ENCODE measurements around the gene LY6G6F.
A peak's percentile ranks its signal among the peaks of the same experiment; 100 is the strongest.

The LY6G6F gene

DNA sequence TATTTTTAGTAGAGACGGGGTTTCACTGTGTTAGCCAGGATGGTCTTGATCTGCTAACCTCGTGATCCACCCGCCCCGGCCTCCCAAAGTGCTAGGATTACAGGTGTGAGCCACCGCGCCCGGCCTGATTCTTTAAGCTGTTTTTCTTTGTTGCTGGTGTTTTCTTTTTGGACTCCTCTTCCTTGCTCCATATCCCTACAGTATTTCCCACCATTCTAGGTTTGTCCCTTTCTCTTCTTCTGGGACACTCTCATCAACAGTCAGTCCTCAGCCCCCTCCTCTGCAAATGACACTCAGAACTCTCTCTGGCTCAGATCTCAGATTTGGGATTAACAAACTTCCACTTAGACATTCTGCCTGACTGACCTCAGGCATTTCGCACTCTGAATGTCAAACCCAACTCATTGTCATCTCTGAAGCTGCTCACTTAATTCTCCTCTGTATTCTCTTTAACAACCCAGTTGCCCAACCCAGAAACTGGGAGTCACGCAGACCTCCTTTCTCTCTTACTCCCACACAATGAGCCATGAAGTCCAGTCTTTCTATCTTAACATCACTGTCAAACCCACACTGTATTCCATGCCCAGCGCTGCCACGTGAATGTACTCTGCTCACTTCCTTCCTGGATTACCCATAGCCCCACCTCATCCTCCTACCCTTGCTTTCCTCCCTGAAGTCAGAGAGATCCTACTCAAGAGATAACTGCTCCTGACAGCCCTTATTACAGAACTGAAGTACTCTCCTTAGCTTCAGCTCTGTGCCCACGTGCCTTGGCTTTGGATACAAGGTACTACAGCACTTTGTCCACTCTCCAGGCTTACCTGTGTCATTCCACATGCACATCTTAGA lies 19.1 kb downstream of the LY6G6F start:
- in situ Hi-C loops (cut with MboI; ENCODE audit: low pct_unique_long_range_greater_than_20kb, low sequenced_read_pairs, unreplicated experiment), result no loop called here
- DNase-seq (ENCODE audit: low spot score), result no peak
- TF ChIP-seq CTCF (IDR thresholded peaks at IDR 0.05; ENCODE audit: extremely low read depth, insufficient read depth, missing control alignments), result no peak

- DNase-seq (ENCODE audit: low spot score), result no peak
- in situ Hi-C loops (cut with MboI; ENCODE audit: low pct_unique_long_range_greater_than_20kb, low sequenced_read_pairs, unreplicated experiment), result no loop called here
- TF ChIP-seq CTCF (IDR thresholded peaks at IDR 0.05; ENCODE audit: extremely low read depth, insufficient read depth, missing control alignments), result no peak
Measured at GRCh38 chr6:31727034-31727716, 20.5 kb downstream of the LY6G6F start.

GRCh38 chr6:31727717-31728671 lies 21.3 kb downstream of the LY6G6F start:
- no peak for TF ChIP-seq CTCF (IDR thresholded peaks at IDR 0.05; ENCODE audit: extremely low read depth, insufficient read depth, missing control alignments)
- DNase-seq (ENCODE audit: low spot score), result peak; percentile 88
- in situ Hi-C loops (cut with MboI; ENCODE audit: low pct_unique_long_range_greater_than_20kb, low sequenced_read_pairs, unreplicated experiment), result no loop called here

GRCh38 chr6:31728767-31729514 lies 22.3 kb downstream of the LY6G6F start, which contains the start of gene DDAH2:
DDAH2 (minus strand) TSS chr6:31729299; CDS start chr6:31729161, 138 bp downstream.
- TF ChIP-seq CTCF (IDR thresholded peaks at IDR 0.05; ENCODE audit: extremely low read depth, insufficient read depth, missing control alignments), result no peak
- DNase-seq (ENCODE audit: low spot score), result no peak
- in situ Hi-C loops (cut with MboI; ENCODE audit: low pct_unique_long_range_greater_than_20kb, low sequenced_read_pairs, unreplicated experiment), result no loop called here

DNA sequence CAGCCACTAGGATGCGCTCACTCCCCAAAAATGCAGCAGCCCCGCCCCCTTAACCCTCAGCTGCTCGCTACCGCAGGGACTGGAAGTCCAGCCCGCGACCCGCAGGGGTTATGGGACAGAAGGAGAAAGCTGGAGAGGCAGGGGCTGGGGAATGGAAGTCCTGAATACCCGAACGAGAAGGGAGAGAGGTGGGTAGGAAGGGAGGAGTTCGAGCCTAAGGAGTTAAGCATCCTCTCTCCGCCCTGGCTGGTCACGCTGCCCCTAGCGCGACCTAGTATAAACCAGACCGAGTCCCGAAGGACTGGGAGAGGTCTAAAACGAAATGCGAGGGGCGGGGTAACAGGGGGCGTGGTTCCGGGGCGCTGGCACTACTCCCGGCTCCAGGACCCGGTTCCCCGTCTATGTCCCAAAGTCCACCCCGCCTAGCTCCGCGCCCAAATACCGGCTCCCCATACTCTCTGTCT lies 22.9 kb downstream of the LY6G6F start:
- peak; percentile 92 for TF ChIP-seq CTCF (IDR thresholded peaks at IDR 0.05; ENCODE audit: extremely low read depth, insufficient read depth, missing control alignments)
- in situ Hi-C loops (cut with MboI; ENCODE audit: low pct_unique_long_range_greater_than_20kb, low sequenced_read_pairs, unreplicated experiment), result no loop called here
- DNase-seq (ENCODE audit: low spot score), result peak; percentile 87

Data from GM13977 (cell line).